Gastrocnemius medialis (tissue), 4 donors: ENCODE results near the gene XPNPEP2. TPM values are rescaled to one million over a fixed set of nuclear protein-coding genes. Genes with fewer than 3 reads are reported as not detected.

ENCODE experiments used
- ATAC-seq, 2 donors: fragments of 150-250 bp; one replicate each; pipeline ENCODE4 v1.9.1; 2016
- DNase-seq, 2 donors: peaks; one replicate each; pipeline ENCODE4 v3.0.0-alpha.2; 2019
- H3K27ac ChIP-seq, 4 donors: fragments of 200-600 bp; sonication (generic); 1 replicate in 1 of 4; 2 replicates in 3 of 4; pipeline ENCODE4 v1.5.1; 2016 to 2018; ENCODE audit warnings: mild to moderate bottlenecking in 2 of 4, moderate library complexity in 1 of 4
- H3K27me3 ChIP-seq, 3 donors: fragments of 200-600 bp; sonication (generic) in 2 of 3; 1 replicate in 1 of 3; 2 replicates in 2 of 3; pipeline versions ENCODE4 v1.5.1 to v1.6.0; 2016 to 2019; ENCODE audit warnings: mild to moderate bottlenecking in 1 of 3, moderate library complexity in 1 of 3
- H3K36me3 ChIP-seq, 2 donors: fragments of 200-600 bp; sonication (generic) in 1 of 2; one replicate each; pipeline ENCODE4 v1.5.1; 2017 to 2018
- H3K4me1 ChIP-seq, 2 donors: fragments of 200-600 bp; sonication (generic) in 1 of 2; one replicate each; pipeline ENCODE4 v1.5.1; 2016 to 2017; ENCODE audit warnings: mild to moderate bottlenecking in 2 of 2
- H3K4me3 ChIP-seq, 4 donors: fragments of 200-600 bp; sonication (generic) in 3 of 4; 1 replicate in 1 of 4; 2 replicates in 3 of 4; pipeline ENCODE4 v1.5.1; 2016 to 2019; ENCODE audit warnings: mild to moderate bottlenecking in 2 of 4
- H3K9me3 ChIP-seq, 3 donors: fragments of 200-600 bp; sonication (generic) in 2 of 3; 1 replicate in 1 of 3; 2 replicates in 2 of 3; pipeline ENCODE4 v1.5.1; 2016 to 2019
- CTCF ChIP-seq, 5 experiments: fragments of 450-650 bp in 3 of 5; fragments of 200-600 bp in 2 of 5; sonication (generic) in 2 of 5; IDR thresholded peaks in 4 of 5; conservative IDR thresholded peaks in 1 of 5; 1 replicate in 4 of 5; 2 replicates in 1 of 5; pipeline ENCODE4 v1.5.1; 2016 to 2019; ENCODE audit warnings: antibody characterized with exemption in 5 of 5, mild to moderate bottlenecking in 3 of 5, moderate library complexity in 3 of 5
- POLR2A ChIP-seq, 2 donors: fragments of 450-650 bp; IDR thresholded peaks; one replicate each; pipeline ENCODE4 v1.6.1; 2017; ENCODE audit warnings: antibody characterized with exemption in 2 of 2, mild to moderate bottlenecking in 2 of 2, moderate library complexity in 2 of 2
- in situ Hi-C, 4 donors: fragments of 200-750 bp; cut with MboI; loops; one replicate each; pipeline versions ENCODE4 v1.15.0 to v1.8.0; 2017; ENCODE audit warnings: low sequenced_read_pairs in 4 of 4
- intact Hi-C: fragments of 100-400 bp; cut with DNase I; formaldehyde crosslinking; loops from one replicate; pipeline ENCODE4 v1.15.1; 2023; ENCODE audit warnings: low total_unique reads
- total RNA-seq, 4 donors: library from RNA; depleted of rRNA; stranded (reverse); fragments of >200 nt; gene quantifications; one replicate each; pipeline versions ENCODE4 v1.1.0 to v1.2.3, GENCODE V29; 2016

XPNPEP2 gene
- total RNA-seq = 1 to 10 TPM in 2 of 4 donors, under 1 TPM in 2; 0.15 to 2.0 (median 0.87) TPM

- H3K27me3 ChIP-seq = no peaks in the 10 kb centered on the region
- ATAC-seq (no peak), DNase-seq (no peak)
- no peak within 1 kb of the TSS for H3K4me3 ChIP-seq
- no peaks in the 10 kb centered on the region for H3K4me1 ChIP-seq
- intact Hi-C loops = no loop called here
- peak within 1 kb of the TSS in 1 of 4 donors; percentile 45 for H3K27ac ChIP-seq
- no peaks in the 10 kb centered on the region for H3K36me3 ChIP-seq
- no peaks in the 10 kb centered on the region for H3K9me3 ChIP-seq
- in situ Hi-C loops = no loop called here
- TF ChIP-seq POLR2A (IDR thresholded peaks at IDR 0.05) = no peak
Observed at GRCh38 chrX:129738466-129739308, at the start of gene XPNPEP2. TSS of gene XPNPEP2 (plus strand) at chrX:129738979. CDS start at chrX:129739214, 235 bp downstream.

- in situ Hi-C loops (no loop called here), intact Hi-C loops (no loop called here)
- H3K27ac ChIP-seq = no peak overlapping the region
- peaks cover 0 to 5% of the 10 kb centered on the region in 2 donors for H3K4me1 ChIP-seq
- TF ChIP-seq CTCF (IDR thresholded peaks at IDR 0.05 in 4 of 5, conservative IDR thresholded peaks at IDR 0.05 in 1 of 5) = no peak
- TF ChIP-seq POLR2A (IDR thresholded peaks at IDR 0.05) = no peak
- H3K4me3 ChIP-seq = no peak overlapping the region
- no peaks in the 10 kb centered on the region for H3K27me3 ChIP-seq
- ATAC-seq = no peak
- no peaks in the 10 kb centered on the region for H3K36me3 ChIP-seq
- H3K9me3 ChIP-seq = no peaks in the 10 kb centered on the region
- DNase-seq = no peak
Observed at GRCh38 chrX:129689796-129690195, 49.0 kb upstream of the XPNPEP2 start.

GRCh38 chrX:129690435-129690834, 48.3 kb upstream of the XPNPEP2 start:
- H3K27ac ChIP-seq = no peak overlapping the region
- H3K27me3 ChIP-seq = no peaks in the 10 kb centered on the region
- DNase-seq = peak in 1 of 2 donors; percentile 14
- no peaks in the 10 kb centered on the region for H3K9me3 ChIP-seq
- no peaks in the 10 kb centered on the region for H3K36me3 ChIP-seq
- intact Hi-C loops (no loop called here), in situ Hi-C loops (no loop called here)
- H3K4me1 ChIP-seq = peaks cover 0 to 5% of the 10 kb centered on the region in 2 donors
- peak; percentile 39 to 47 for ATAC-seq
- no peak overlapping the region for H3K4me3 ChIP-seq
- TF ChIP-seq POLR2A (IDR thresholded peaks at IDR 0.05) (no peak), CTCF (IDR thresholded peaks at IDR 0.05 in 4 of 5, conservative IDR thresholded peaks at IDR 0.05 in 1 of 5) (no peak)

- in situ Hi-C loops = no loop called here
- no peak for TF ChIP-seq CTCF (IDR thresholded peaks at IDR 0.05 in 4 of 5, conservative IDR thresholded peaks at IDR 0.05 in 1 of 5)
- TF ChIP-seq POLR2A (IDR thresholded peaks at IDR 0.05) = no peak
- H3K4me3 ChIP-seq = no peak overlapping the region
- no peaks in the 10 kb centered on the region for H3K27me3 ChIP-seq
- no peaks in the 10 kb centered on the region for H3K36me3 ChIP-seq
- H3K27ac ChIP-seq = no peak overlapping the region
- intact Hi-C loops = no loop called here
- ATAC-seq (no peak), DNase-seq (no peak)
- no peaks in the 10 kb centered on the region for H3K9me3 ChIP-seq
- H3K4me1 ChIP-seq = peaks cover 0 to 5% of the 10 kb centered on the region in 2 donors
Observed at GRCh38 chrX:129693354-129693753, 45.4 kb upstream of the XPNPEP2 start.

DNA sequence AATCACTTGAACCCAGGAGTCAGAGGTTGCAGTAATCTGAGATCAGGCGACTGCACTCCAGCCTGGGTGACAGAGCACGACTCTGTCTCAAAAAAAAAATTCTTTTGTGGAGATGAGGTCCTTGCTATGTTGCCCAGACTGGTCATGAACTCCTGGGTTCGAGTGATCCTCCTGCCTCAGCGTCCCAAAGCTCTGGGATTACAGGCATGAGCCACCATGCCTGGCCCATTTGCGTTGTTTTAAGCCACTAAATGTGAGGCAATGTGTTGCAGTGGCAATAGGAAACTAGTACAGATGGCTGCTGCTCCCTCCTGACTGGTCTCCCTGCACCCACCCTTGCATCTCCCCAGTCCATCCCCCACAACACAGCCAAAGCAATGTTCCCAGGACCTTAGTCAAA, 44.0 kb upstream of the XPNPEP2 start:
- in situ Hi-C loops = no loop called here
- intact Hi-C loops = no loop called here
- TF ChIP-seq POLR2A (IDR thresholded peaks at IDR 0.05) = no peak
- no peak for TF ChIP-seq CTCF (IDR thresholded peaks at IDR 0.05 in 4 of 5, conservative IDR thresholded peaks at IDR 0.05 in 1 of 5)

More for the DNA sequence above, 44.0 kb upstream of the XPNPEP2 start:
- Histone ChIP-seq H3K4me3 (no peak overlapping the region), H3K36me3 (no peaks in the 10 kb centered on the region), H3K27ac (no peak overlapping the region), H3K27me3 (no peaks in the 10 kb centered on the region), H3K9me3 (no peaks in the 10 kb centered on the region), H3K4me1 (peaks cover 0 to 5% of the 10 kb centered on the region in 2 donors)
- DNase-seq (no peak), ATAC-seq (no peak)
